Fibroblast of villous mesenchyme (primary cell): ENCODE data around the gene RAB3A. TPM values are rescaled to one million over a fixed set of nuclear protein-coding genes. Genes with fewer than 3 reads are reported as not detected.
A peak's percentile ranks its signal among the peaks of the same experiment; 100 is the strongest.

Experiments
- DNase-seq: peaks from one replicate; pipeline ENCODE4 v3.0.0-alpha.2; 2010; ENCODE audit warnings: low read depth
- H3K4me3 ChIP-seq: 2 replicates; pipeline ENCODE4 v1.5.1; 2011; ENCODE audit warnings: low read depth, mild to moderate bottlenecking, low read length
- CTCF ChIP-seq: IDR thresholded peaks from 2 replicates; pipeline ENCODE4 v1.5.1; 2012; ENCODE audit warnings: low read depth, mild to moderate bottlenecking, low read length; ENCODE audit not compliant: insufficient read depth
- total RNA-seq: library from RNA; depleted of rRNA; stranded (reverse); fragments of >200 nt; gene quantifications from 2 replicates; pipeline ENCODE4 v1.2.3, GENCODE V29; 2012

Gene RAB3A
- total RNA-seq, 1 donor: 1.3 TPM

DNA sequence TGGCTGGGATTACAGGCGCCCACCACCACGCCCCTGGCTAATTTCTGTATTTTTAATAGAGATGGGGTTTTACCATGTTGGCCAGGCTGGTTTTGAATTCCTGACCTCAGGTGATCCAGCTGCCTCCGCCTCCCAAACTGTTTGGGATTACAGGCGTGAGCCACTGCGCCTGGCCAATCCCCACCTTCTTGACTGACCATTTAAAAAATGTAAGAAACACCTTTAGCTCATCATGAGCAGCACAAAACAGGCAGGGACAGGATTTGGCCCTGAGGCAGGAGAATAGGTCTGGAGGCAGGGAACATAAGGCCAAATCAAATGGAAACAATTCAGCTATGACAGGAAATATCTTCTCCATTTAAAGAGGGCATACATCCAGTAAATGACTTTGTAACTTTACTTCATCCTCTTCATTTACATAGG is 12.2 kb downstream of the RAB3A start:
- DNase-seq: no peak
- no peak for TF ChIP-seq CTCF
- peak overlapping the region; percentile 74 for H3K4me3 ChIP-seq

DNA sequence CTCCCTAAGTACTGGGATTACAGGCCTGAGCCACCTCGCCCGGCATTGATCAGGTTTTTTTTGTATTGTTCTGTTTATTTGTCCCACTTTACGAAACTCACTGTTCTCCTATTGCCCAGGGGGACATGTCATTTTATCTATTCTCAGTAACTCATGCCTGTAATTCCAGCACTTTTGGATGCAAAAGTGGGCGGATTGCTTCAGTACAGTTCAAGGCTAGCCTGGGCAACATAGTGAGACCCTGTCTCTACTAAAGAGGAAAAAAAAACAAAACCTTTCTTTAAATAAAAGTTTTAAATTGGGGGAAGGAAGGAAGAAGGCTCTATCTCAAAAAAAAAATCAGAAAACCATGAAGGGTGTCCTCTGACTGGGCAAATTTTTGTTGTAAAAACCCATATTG is 13.6 kb downstream of the RAB3A start:
- DNase-seq: no peak
- H3K4me3 ChIP-seq: no peak overlapping the region
- TF ChIP-seq CTCF: no peak

DNA sequence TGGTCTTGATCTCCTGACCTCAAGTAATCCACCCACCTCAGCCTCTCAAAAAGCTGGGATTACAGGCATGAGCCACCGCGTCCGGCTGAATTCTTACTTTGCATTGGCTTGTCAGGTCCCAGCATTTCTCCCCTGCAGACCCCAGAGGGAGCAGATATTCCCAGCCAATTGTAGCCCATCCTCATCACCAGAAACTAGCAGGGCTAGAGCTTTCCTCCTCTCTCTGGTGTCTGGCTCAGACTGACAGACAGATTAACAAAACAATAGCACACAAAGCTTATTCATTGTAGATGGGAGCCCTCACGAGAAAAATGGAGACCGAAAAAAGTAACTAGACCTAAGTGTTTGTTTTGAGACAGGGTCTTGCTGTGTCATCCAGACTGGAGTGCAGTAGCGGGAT is 18.3 kb downstream of the RAB3A start:
- DNase-seq: no peak
- H3K4me3 ChIP-seq: no peak overlapping the region
- TF ChIP-seq CTCF: no peak

GRCh38 chr19:18183529-18183928 is 20.3 kb downstream of the RAB3A start:
- TF ChIP-seq CTCF: no peak
- H3K4me3 ChIP-seq: no peak overlapping the region
- no peak for DNase-seq

DNA sequence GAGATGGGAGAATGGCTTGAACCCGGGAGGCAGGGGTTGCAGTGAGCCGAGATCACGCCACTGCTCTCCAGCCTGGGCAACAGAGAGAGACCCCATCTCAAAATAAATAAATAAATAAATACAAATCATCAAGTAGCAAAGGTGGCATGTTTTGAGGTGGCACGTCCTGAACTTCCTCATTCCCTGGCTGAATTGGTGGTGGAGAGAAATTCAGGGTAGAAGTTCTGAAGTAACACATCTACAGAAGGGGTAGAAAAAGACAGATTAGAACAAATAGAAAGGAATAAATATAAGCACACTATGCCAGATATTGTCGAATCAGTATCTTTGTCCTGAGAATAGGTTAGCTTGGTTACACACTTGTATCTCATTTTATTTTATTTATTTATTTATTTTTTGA is 23.9 kb downstream of the RAB3A start:
- no peak overlapping the region for H3K4me3 ChIP-seq
- TF ChIP-seq CTCF: no peak
- DNase-seq: no peak

DNA sequence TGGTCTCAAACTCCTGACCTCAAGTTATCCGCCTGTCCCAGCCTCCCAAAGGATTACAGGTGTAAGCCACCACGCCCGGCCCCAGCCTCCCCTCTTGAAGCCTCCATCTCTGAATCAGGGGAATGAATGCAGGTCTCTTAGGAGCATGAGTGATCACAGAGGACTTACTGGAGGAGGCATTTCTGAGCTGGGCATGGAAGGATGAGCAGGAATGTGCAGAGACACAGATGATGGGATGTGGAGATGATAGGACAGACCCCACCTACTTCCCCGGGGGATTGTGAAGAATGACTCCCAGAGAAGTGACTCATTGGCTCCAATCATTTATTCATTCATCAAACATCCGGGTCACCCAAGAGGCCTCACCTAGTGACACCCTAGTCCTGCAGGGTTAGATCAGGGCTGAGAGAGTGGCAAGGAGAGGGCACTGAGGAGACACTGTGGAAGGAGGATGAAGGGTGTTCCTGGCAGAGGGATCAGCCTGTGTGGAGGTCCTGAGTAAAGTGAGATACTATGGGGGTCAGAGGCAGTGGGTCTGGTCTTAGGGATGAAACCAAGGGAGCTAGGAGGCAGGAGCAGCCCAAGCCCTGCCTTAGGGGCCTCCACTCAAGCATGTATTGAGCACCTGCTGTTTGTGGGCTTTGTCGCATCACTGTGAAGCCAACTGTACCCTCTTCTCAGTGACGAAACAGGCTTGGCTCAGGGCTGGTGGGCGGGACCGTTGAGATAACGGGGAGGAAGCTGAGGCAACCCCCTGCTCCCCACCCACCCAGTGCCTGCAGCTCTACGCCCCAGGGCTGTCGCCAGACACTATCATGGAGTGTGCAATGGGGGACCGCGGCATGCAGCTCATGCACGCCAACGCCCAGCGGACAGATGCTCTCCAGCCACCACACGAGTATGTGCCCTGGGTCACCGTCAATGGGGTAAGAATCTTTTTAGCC is 27.2 kb downstream of the RAB3A start:
- TF ChIP-seq CTCF: no peak
- DNase-seq: no peak
- no peak overlapping the region for H3K4me3 ChIP-seq

- DNase-seq: no peak
- no peak for TF ChIP-seq CTCF
- no peak overlapping the region for H3K4me3 ChIP-seq
Observed at GRCh38 chr19:18174983-18175382, 28.9 kb downstream of the RAB3A start.
